Testis (tissue), 2 donors: ENCODE results near the gene PRKN.

Source experiments
- POLR2A ChIP-seq: fragments of 450-650 bp; IDR thresholded peaks from one replicate; pipeline ENCODE4 v1.6.1; 2017; ENCODE audit warnings: antibody characterized with exemption, mild to moderate bottlenecking, moderate library complexity
- TF ChIP-seq, protein P1 (sequence below), 3 experiments: fragments of 450-650 bp in 2 of 3; fragments of 200-600 bp in 1 of 3; sonication (generic) in 1 of 3; IDR thresholded peaks; one replicate each; pipeline ENCODE4 v1.5.1; 2016 to 2019; ENCODE audit warnings: antibody characterized with exemption in 3 of 3, mild to moderate bottlenecking in 2 of 3, moderate library complexity in 1 of 3

DNA sequence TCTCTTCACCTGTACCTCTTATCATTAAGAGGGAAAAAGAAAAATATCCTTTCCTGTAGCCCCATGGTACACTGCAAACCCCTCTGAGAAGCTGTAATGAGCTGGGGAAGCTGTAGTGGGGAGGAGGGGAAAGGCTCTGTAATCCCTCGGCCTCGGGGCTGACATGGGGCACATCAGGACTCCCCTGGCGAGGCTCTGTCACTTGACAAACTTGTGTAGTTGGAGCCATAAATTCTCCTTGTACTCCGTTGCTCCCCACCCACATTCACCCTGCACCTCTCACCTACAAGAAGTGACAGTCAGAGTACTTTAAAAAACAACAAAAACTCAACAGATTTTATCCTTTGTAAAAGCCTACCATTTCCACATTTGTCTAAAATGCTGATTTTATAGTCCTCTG, 978.0 kb downstream of the PRKN start:
- TF ChIP-seq POLR2A, result no peak
- TF ChIP-seq, protein P1, sequence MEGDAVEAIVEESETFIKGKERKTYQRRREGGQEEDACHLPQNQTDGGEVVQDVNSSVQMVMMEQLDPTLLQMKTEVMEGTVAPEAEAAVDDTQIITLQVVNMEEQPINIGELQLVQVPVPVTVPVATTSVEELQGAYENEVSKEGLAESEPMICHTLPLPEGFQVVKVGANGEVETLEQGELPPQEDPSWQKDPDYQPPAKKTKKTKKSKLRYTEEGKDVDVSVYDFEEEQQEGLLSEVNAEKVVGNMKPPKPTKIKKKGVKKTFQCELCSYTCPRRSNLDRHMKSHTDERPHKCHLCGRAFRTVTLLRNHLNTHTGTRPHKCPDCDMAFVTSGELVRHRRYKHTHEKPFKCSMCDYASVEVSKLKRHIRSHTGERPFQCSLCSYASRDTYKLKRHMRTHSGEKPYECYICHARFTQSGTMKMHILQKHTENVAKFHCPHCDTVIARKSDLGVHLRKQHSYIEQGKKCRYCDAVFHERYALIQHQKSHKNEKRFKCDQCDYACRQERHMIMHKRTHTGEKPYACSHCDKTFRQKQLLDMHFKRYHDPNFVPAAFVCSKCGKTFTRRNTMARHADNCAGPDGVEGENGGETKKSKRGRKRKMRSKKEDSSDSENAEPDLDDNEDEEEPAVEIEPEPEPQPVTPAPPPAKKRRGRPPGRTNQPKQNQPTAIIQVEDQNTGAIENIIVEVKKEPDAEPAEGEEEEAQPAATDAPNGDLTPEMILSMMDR (IDR thresholded peaks at IDR 0.05), result no peak
